Testis (tissue), 3 donors: ENCODE results near the gene WNT9B. TPM values are rescaled to one million over a fixed set of nuclear protein-coding genes. Genes with fewer than 3 reads are reported as not detected.

ENCODE experiments used
- DNase-seq: peaks from one replicate; pipeline ENCODE4 v3.0.0-alpha.2; 2019
- H3K27ac ChIP-seq, 2 donors: fragments of 200-600 bp; sonication (generic); one replicate each; pipeline ENCODE4 v1.5.1; 2019
- H3K27me3 ChIP-seq: fragments of 200-600 bp; sonication (generic); one replicate; pipeline ENCODE4 v1.5.1; 2019
- H3K36me3 ChIP-seq: fragments of 200-600 bp; sonication (generic); one replicate; pipeline ENCODE4 v1.5.1; 2017; ENCODE audit warnings: low read depth; ENCODE audit errors: missing control alignments
- H3K4me1 ChIP-seq: fragments of 200-600 bp; sonication (generic); one replicate; pipeline ENCODE4 v1.5.1; 2019
- H3K4me3 ChIP-seq, 2 donors: fragments of 200-600 bp; sonication (generic); one replicate each; pipeline ENCODE4 v1.5.1; 2017 to 2019
- H3K9me3 ChIP-seq: fragments of 200-600 bp; sonication (generic); one replicate; pipeline ENCODE4 v1.5.1; 2017
- POLR2A ChIP-seq: fragments of 450-650 bp; IDR thresholded peaks from one replicate; pipeline ENCODE4 v1.6.1; 2017; ENCODE audit warnings: antibody characterized with exemption, mild to moderate bottlenecking, moderate library complexity
- WGBS, 2 donors: methylation state at CpG; one replicate each; pipeline ENCODE4 v1.1.5; 2018; 5-methylcytosine and 5-hydroxymethylcytosine counted together
- intact Hi-C: fragments of 100-400 bp; cut with DNase I; formaldehyde crosslinking; loops from one replicate; pipeline ENCODE4 v1.15.1; 2023; ENCODE audit warnings: low total_unique reads
- polyA plus RNA-seq: library from polyadenylated mRNA; stranded (reverse); fragments of 350-450 nt; fragmentation: Illumina TruSeq; extraction: RNeasy Lipid Tissue Mini Kit (QIAGEN cat#74804); gene quantifications from one replicate; pipeline ENCODE4 v1.2.3, GENCODE V29; 2014; ENCODE audit warnings: low read depth, low replicate concordance; ENCODE audit not compliant: insufficient read depth
- total RNA-seq, 2 donors: library from RNA; depleted of rRNA; stranded (reverse); fragments of >200 nt; gene quantifications; one replicate each; pipeline ENCODE4 v1.2.3, GENCODE V29; 2016
- TF ChIP-seq, protein P1 (sequence below), 3 experiments: fragments of 450-650 bp in 2 of 3; fragments of 200-600 bp in 1 of 3; sonication (generic) in 1 of 3; IDR thresholded peaks; one replicate each; pipeline ENCODE4 v1.5.1; 2016 to 2019; ENCODE audit warnings: antibody characterized with exemption in 3 of 3, mild to moderate bottlenecking in 2 of 3, moderate library complexity in 1 of 3

Gene WNT9B
- total and polyA plus RNA-seq, 3 donors from 2014 or later: 0.50 to 1.2 TPM; not detected in 1

DNA sequence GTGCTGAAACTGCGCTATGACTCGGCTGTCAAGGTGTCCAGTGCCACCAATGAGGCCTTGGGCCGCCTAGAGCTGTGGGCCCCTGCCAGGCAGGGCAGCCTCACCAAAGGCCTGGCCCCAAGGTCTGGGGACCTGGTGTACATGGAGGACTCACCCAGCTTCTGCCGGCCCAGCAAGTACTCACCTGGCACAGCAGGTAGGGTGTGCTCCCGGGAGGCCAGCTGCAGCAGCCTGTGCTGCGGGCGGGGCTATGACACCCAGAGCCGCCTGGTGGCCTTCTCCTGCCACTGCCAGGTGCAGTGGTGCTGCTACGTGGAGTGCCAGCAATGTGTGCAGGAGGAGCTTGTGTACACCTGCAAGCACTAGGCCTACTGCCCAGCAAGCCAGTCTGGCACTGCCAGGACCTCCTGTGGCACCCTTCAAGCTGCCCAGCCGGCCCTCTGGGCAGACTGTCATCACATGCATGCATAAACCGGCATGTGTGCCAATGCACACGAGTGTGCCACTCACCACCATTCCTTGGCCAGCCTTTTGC lies 25.0 kb downstream of the WNT9B start:
- intact Hi-C loops: no loop called here
- no peaks in the 10 kb centered on the region for H3K9me3 ChIP-seq
- DNase-seq: no peak
- H3K4me1 ChIP-seq: no peaks in the 10 kb centered on the region
- no peaks in the 10 kb centered on the region for H3K36me3 ChIP-seq
- TF ChIP-seq, protein P1, sequence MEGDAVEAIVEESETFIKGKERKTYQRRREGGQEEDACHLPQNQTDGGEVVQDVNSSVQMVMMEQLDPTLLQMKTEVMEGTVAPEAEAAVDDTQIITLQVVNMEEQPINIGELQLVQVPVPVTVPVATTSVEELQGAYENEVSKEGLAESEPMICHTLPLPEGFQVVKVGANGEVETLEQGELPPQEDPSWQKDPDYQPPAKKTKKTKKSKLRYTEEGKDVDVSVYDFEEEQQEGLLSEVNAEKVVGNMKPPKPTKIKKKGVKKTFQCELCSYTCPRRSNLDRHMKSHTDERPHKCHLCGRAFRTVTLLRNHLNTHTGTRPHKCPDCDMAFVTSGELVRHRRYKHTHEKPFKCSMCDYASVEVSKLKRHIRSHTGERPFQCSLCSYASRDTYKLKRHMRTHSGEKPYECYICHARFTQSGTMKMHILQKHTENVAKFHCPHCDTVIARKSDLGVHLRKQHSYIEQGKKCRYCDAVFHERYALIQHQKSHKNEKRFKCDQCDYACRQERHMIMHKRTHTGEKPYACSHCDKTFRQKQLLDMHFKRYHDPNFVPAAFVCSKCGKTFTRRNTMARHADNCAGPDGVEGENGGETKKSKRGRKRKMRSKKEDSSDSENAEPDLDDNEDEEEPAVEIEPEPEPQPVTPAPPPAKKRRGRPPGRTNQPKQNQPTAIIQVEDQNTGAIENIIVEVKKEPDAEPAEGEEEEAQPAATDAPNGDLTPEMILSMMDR (IDR thresholded peaks at IDR 0.05): no peak
- TF ChIP-seq POLR2A: no peak
- WGBS, 2 donors: 76 to 93% methylated on average over 3 to 7 of the region's 12 CpGs
- H3K27me3 ChIP-seq: no peaks in the 10 kb centered on the region
- no peak overlapping the region for H3K27ac ChIP-seq
- no peak overlapping the region for H3K4me3 ChIP-seq

DNA sequence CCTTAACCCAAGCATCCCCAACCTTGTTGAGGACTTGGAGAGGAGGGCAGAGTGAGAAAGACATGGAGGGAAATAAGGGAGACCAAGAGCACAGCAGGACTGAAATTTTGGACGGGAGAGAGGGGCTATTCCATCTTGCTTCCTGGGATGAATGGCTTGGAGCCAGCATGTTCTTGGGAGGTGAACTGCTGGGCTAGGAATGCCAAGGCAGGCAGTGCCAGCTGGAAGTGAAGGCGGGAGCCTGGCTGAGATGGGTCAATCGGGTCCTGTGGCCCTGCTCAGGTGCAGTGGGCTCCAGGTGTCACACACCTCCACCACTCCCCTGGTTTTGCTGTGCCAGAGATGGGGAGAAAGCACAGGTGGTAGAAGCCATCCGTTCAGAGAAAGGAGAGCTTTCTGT lies 25.5 kb downstream of the WNT9B start:
- TF ChIP-seq, protein P1 (IDR thresholded peaks at IDR 0.05): no peak
- TF ChIP-seq POLR2A: no peak
- Histone ChIP-seq H3K4me1 (no peaks in the 10 kb centered on the region), H3K4me3 (no peak overlapping the region), H3K27me3 (no peaks in the 10 kb centered on the region), H3K27ac (no peak overlapping the region), H3K36me3 (no peaks in the 10 kb centered on the region), H3K9me3 (no peaks in the 10 kb centered on the region)
- intact Hi-C loops: no loop called here
- DNase-seq: no peak
- WGBS, 2 donors: 67 to 73% methylated on average over 4 of the region's 4 CpGs

DNA sequence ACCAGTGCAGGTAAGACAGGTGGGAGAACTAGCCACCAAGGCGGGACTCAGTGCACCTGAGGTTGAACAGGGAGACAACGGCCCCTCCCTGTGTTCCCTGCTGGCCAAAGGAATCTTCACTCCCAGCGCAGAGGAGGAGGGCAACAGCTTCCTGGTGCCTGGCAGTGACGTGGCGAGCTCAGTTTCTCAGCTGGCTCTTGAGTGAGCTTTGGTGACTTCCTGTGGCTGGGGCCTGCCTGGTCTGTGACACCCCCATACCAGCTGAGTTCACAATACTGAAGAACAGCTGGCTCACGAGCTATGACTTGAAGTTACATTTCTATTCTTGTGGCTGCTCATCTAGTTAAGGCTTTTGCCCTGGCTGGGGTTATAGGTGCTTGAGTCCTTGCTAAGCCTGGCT lies 26.1 kb downstream of the WNT9B start:
- TF ChIP-seq, protein P1 (IDR thresholded peaks at IDR 0.05): no peak
- H3K27me3 ChIP-seq: no peaks in the 10 kb centered on the region
- no peaks in the 10 kb centered on the region for H3K9me3 ChIP-seq
- H3K4me3 ChIP-seq: no peak overlapping the region
- intact Hi-C loops: no loop called here
- H3K27ac ChIP-seq: no peak overlapping the region
- WGBS, 2 donors: 76 to 81% methylated on average over 3 to 6 of the region's 6 CpGs
- no peaks in the 10 kb centered on the region for H3K4me1 ChIP-seq
- no peak for DNase-seq
- H3K36me3 ChIP-seq: no peaks in the 10 kb centered on the region

DNA sequence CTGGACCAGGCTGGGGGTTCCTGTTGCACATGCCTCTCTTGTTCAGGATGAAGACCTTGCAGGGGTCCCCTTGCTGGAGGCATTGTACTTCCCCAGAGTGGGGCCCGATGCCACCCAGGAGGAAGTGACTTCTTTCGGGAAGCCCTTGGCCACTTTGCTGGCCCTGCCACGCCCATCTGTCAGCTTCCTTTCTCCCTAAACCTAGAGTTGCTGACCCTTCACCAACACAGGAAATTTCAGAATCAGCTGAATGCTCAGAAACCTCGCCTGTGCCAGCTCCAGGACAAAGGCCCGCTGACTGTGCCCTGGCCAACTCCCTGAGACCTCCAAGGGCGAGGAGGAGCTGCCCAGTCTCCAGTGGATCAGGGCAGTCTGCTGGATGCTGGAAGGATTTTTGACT lies 26.7 kb downstream of the WNT9B start:
- intact Hi-C loops: no loop called here
- H3K4me1 ChIP-seq: no peaks in the 10 kb centered on the region
- H3K36me3 ChIP-seq: no peaks in the 10 kb centered on the region
- peak; percentile 23 for DNase-seq
- no peak overlapping the region for H3K4me3 ChIP-seq
- H3K9me3 ChIP-seq: no peaks in the 10 kb centered on the region
- TF ChIP-seq, protein P1 (IDR thresholded peaks at IDR 0.05): no peak
- TF ChIP-seq POLR2A: no peak
- H3K27ac ChIP-seq: no peak overlapping the region
- 82 to 84% methylated on average over 4 to 6 of the region's 6 CpGs for WGBS, 2 donors
- no peaks in the 10 kb centered on the region for H3K27me3 ChIP-seq

DNA sequence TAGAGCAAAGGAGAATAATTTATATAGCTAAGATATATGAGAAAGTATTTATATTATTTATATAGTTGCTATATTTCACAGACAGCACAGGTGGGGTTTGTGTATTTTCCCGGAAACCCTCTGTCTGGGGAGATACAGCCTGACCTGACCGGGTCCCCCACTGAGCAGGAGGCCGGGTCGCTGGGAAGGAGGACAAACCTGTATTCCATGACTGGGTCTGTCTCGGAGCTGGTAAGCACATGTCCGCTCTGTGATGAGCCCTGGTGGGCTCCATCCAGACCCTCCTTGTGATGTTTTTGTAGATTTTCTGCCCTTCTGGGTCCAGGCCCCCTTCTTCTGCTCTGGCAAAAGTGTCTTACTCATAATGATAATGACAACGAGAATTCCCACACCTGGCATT lies 27.7 kb downstream of the WNT9B start:
- no peak for TF ChIP-seq POLR2A
- TF ChIP-seq, protein P1 (IDR thresholded peaks at IDR 0.05): no peak
- intact Hi-C loops: no loop called here
- DNase-seq: no peak
- WGBS, 2 donors: 78 to 83% methylated on average over 7 of the region's 7 CpGs
- Histone ChIP-seq H3K9me3 (no peaks in the 10 kb centered on the region), H3K4me1 (no peaks in the 10 kb centered on the region), H3K27me3 (no peaks in the 10 kb centered on the region), H3K27ac (no peak overlapping the region), H3K4me3 (no peak overlapping the region), H3K36me3 (no peaks in the 10 kb centered on the region)
